Naive thymus-derived CD4-positive, alpha-beta T cell (primary cell): Measurements from ENCODE around the gene NSMF. TPM values are rescaled to one million over a fixed set of nuclear protein-coding genes. Genes with fewer than 3 reads are reported as not detected.

Experiments
- ATAC-seq: fragments of 150-1000 bp; cut with Tn5 transposase; 2 replicates; pipeline ENCODE4 v1.10.0; 2021; ENCODE audit warnings: mild to moderate bottlenecking, moderate library complexity
- CTCF ChIA-PET: fragments of 350-600 bp; sonication (Branson Sonifier 250); formaldehyde crosslinking; loops from one replicate; lab custom pipeline; 2021; ENCODE audit warnings: antibody characterized with exemption; lab: Charles Lee
- POLR2A ChIA-PET: fragments of 350-600 bp; sonication (Branson Sonifier 250); formaldehyde crosslinking; loops from one replicate; lab custom pipeline; 2021; ENCODE audit warnings: antibody characterized with exemption, inconsistent platforms; lab: Charles Lee
- DNase-seq, 9 donors: peaks; one replicate each; pipeline versions ENCODE4 v3.0.0 to v3.0.0-alpha.2; 2020 to 2022; ENCODE audit warnings: mixed read lengths in 1 of 9
- H3K27ac ChIP-seq: one replicate; pipeline ENCODE4 v1.7.0; 2013; ENCODE audit warnings: mild to moderate bottlenecking, low read depth, low read length, moderate library complexity
- H3K27me3 ChIP-seq, 2 donors: one replicate each; pipeline ENCODE4 v1.7.0; 2013; ENCODE audit warnings: low read length in 2 of 2, mild to moderate bottlenecking in 2 of 2, moderate library complexity in 2 of 2; ENCODE audit not compliant: control insufficient read depth in 2 of 2, insufficient read depth in 2 of 2
- H3K36me3 ChIP-seq, 3 experiments: 1 replicate in 2 of 3; 2 replicates in 1 of 3; pipeline ENCODE4 v1.7.0; 2013; ENCODE audit warnings: low read length in 3 of 3, mild to moderate bottlenecking in 3 of 3, moderate library complexity in 1 of 3; ENCODE audit not compliant: insufficient read depth in 3 of 3, control insufficient read depth in 2 of 3
- H3K4me1 ChIP-seq, 2 donors: one replicate each; pipeline ENCODE4 v1.7.0; 2013; ENCODE audit warnings: low read length in 2 of 2, mild to moderate bottlenecking in 2 of 2, moderate library complexity in 1 of 2; ENCODE audit not compliant: control insufficient read depth in 2 of 2, insufficient read depth in 2 of 2
- H3K4me3 ChIP-seq: 2 replicates; pipeline ENCODE4 v1.7.0; 2013; ENCODE audit warnings: mild to moderate bottlenecking, low read length
- H3K9me3 ChIP-seq, 3 experiments: 1 replicate in 2 of 3; 2 replicates in 1 of 3; pipeline ENCODE4 v1.7.0; 2013; ENCODE audit warnings: low read length in 3 of 3; ENCODE audit not compliant: control insufficient read depth in 2 of 3
- H3K27ac Mint-ChIP-seq, 9 donors: one replicate each; pipeline ENCODE4 v1.8.0; 2020 to 2022; ENCODE audit warnings: mixed read lengths in 9 of 9, mild to moderate bottlenecking in 8 of 9, moderate library complexity in 5 of 9, inconsistent platforms in 2 of 9
- H3K27me3 Mint-ChIP-seq, 5 donors: one replicate each; pipeline ENCODE4 v1.8.0; 2021 to 2022; ENCODE audit warnings: mixed read lengths in 5 of 5, mild to moderate bottlenecking in 1 of 5
- H3K36me3 Mint-ChIP-seq, 5 donors: one replicate each; pipeline ENCODE4 v1.8.0; 2020 to 2022; ENCODE audit warnings: mixed read lengths in 5 of 5, mild to moderate bottlenecking in 3 of 5, inconsistent platforms in 1 of 5
- H3K4me1 Mint-ChIP-seq, 7 donors: one replicate each; pipeline ENCODE4 v1.8.0; 2020 to 2022; ENCODE audit warnings: mixed read lengths in 7 of 7, mild to moderate bottlenecking in 3 of 7, inconsistent platforms in 1 of 7
- H3K4me3 Mint-ChIP-seq, 10 donors: one replicate each; pipeline ENCODE4 v1.8.0; 2020 to 2022; ENCODE audit warnings: mild to moderate bottlenecking in 10 of 10, mixed read lengths in 10 of 10, moderate library complexity in 6 of 10, inconsistent platforms in 2 of 10
- H3K9me3 Mint-ChIP-seq, 11 donors: one replicate each; pipeline ENCODE4 v1.8.0; 2020 to 2022; ENCODE audit warnings: mixed read lengths in 11 of 11, mild to moderate bottlenecking in 4 of 11, inconsistent platforms in 1 of 11, moderate library complexity in 1 of 11
- intact Hi-C, 2 donors: fragments of 100-400 bp; cut with micrococcal nuclease; formaldehyde crosslinking; loops; one replicate each; pipeline ENCODE4 v1.15.1; 2023
- polyA plus RNA-seq, 2 donors: library from polyadenylated mRNA; unstranded; fragments of 300-500 nt; fragmentation: Illumina TruSeq; gene quantifications; one replicate each; pipeline ENCODE4 v1.2.3, GENCODE V29; 2021
- total RNA-seq, 6 experiments: library from RNA in 5 of 6; stranded (reverse) in 5 of 6; gene quantifications; 1 replicate in 5 of 6; 2 replicates in 1 of 6; pipeline ENCODE4 v1.2.3 and lab custom pipeline; 2021 to 2026

Gene NSMF
- total and polyA plus RNA-seq, 7 experiments from 2014 or later, result 10.9 to 92.0 (median 29.0) TPM

DNA sequence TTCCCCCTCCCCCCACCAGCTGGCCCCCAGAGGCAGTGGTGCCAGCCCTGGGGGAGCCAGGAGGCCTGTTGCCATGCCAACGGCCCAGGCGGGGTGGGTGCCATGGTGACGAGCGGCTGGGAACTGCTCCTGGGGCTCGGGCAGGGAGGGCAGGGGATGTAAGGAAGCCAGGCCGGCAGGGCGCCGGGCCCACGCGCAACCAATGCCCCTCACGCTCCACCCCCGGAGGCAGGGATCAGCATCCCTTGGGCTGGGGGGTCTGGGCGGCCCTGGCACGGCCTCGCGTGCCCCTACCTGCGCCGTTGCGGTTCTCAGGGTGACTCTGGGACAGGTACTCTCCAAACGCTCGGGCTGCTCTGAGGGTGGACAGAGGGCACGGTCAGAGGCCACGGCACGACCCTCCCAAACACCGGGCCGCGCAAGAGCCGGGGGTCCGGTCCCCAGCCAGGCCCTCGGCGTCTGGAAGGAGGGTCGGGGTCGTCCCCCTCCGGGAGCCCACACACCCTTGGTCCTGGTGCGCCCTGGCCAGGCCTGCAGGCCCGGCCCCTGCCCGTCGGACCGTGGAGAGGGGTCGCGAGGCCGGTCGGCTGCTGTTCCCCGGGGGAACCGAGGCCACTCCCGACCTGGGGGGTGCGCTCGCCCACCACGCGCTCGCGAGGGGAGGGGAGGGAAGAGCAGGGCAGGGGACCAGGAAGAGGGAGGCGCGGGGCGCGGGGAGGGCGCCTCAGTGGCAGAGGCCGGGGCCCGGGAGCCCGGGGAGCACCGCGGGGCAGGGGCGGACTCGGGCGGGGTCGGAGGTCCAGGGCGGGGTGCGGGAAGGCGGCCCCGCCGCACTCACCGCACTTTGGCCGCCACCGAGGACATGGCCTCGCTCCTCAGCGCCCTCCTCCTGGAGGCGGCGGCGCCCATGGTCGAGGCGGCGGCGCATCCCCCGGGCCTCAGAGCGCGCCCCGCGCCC lies 661 bp downstream of the NSMF start:
- Histone ChIP-seq H3K36me3 (peaks cover 0 to 30% (median 4%) of the 10 kb centered on the region in 3 experiments), H3K27me3 (no peaks in the 10 kb centered on the region), H3K27ac (peak overlapping the region; percentile 93), H3K4me3 (peak overlapping the region; percentile 48), H3K9me3 (no peaks in the 10 kb centered on the region), H3K4me1 (peaks cover 39 to 55% of the 10 kb centered on the region in 2 donors)
- Mint-ChIP-seq H3K9me3 (no peaks in the 10 kb centered on the region), H3K27ac (no peak overlapping the region), H3K36me3 (peaks cover 0 to 7% (median 0%) of the 10 kb centered on the region in 5 donors), H3K4me3 (peak overlapping the region in 5 of 10 donors; percentile 28 to 69 (median 56)), H3K4me1 (peaks cover 0 to 61% (median 36%) of the 10 kb centered on the region in 7 donors), H3K27me3 (no peaks in the 10 kb centered on the region)
- ATAC-seq (peak; percentile 8), DNase-seq (peak in 1 of 9 donors; percentile 7)
- ChIA-PET CTCF (interaction anchor here (0.6 kb wide), 1 partner anchor 67 kb away, joined by 3 read pairs; no protein-coding TSS in a partner anchor), POLR2A (interaction anchor here (1.0 kb wide), 1 partner anchor 36 kb away, joined by 3 read pairs; the partner anchor contains the start of gene EXD3)
- intact Hi-C loops, result loop anchor here (1.0 to 10.0 kb wide), 6 partner anchors 8 to 1214 kb away; partner anchors contain the start of genes EXD3 (in 2 of the 2), NOXA1 (in 2 of the 2), ARRDC1 (in 1 of the 2) and MRPL41 (in 1 of the 2)

DNA sequence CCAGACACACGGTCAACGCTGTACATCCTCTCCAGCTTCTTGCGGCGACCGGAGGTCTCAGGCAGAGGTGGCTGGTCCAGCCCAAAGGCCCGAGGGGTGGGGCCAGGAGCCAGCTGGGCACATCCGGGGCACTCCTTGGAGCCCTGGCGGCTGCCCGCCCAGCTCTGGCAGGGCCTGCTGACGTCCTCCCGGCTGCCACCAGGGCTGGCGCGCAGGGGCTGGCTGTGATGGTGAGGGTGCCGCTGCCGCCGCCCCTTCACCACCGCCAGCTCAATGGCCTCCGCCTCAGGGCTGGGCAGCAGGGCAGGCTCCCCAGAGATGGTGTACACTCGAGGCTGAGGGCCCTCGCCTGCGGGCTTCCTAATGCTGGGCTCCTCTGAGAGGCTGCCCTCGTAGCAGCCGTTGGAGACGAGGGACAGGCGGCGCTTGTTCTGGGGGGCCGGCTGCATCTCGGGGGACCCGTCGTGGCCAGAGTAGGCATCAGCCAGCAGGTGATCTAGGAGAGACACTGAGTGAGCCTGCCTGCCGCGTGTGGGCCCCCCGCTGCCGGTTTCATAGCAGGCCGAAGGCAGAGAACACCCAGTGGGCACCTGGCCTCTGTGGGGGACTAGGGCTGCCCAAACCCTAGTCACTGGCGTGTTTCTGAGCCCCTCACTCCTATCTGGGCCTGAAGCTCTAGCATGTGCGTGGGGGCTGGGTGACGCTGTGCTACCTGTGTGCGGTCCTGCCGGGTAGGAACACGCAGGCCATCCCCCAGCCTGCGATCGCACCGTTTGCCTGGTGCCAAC lies 1.5 kb downstream of the NSMF start:
- H3K4me3 Mint-ChIP-seq, result peak overlapping the region in 9 of 10 donors; percentile 29 to 73 (median 57)

DNA sequence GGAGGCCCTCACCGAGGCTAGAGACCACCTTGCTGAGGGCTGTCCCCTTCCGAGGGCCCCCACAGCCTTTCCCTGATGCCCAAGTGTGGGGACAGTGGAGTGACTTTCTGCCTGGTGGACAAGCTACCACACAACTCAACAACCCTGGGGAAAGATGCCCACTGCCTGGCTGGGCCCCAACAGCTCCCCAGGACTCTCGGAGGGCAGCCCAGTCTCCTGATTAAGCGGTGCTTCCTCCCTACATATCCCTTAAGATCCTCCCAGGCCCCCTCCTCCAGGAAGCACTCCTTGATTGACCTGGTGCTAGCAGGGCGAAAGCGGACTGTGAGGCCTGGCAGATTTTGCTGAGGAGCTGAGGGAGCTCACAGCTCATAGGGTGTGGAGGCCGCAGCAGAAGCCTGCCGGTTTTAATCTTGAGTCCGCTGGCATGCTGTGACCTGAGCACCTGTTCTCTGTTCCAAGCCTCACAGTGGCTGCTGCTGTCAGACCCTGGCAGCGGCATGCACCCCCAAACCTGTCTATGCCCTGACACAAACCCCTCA lies 2.2 kb downstream of the NSMF start:
- ATAC-seq (no peak), DNase-seq (peak in 1 of 9 donors; percentile 5)
- H3K4me1 ChIP-seq, result peaks cover 44 to 57% of the 10 kb centered on the region in 2 donors
- ChIA-PET CTCF (interaction anchor here (0.6 to 1.3 kb wide), 2 partner anchors 12 to 176 kb away, joined by 3 read pairs; no protein-coding TSS in a partner anchor), POLR2A (no interaction called here)
- H3K9me3 ChIP-seq, result no peaks in the 10 kb centered on the region
- Mint-ChIP-seq H3K4me3 (peak overlapping the region in 9 of 10 donors; percentile 21 to 73 (median 41)), H3K4me1 (peaks cover 5 to 65% (median 41%) of the 10 kb centered on the region in 7 donors), H3K27me3 (no peaks in the 10 kb centered on the region), H3K27ac (peak overlapping the region in 3 of 9 donors; percentile 17 to 75 (median 29)), H3K36me3 (peaks cover 0 to 10% (median 0%) of the 10 kb centered on the region in 5 donors), H3K9me3 (no peaks in the 10 kb centered on the region)
- H3K27me3 ChIP-seq, result no peaks in the 10 kb centered on the region
- H3K36me3 ChIP-seq, result peaks cover 0 to 30% (median 4%) of the 10 kb centered on the region in 3 experiments
- H3K27ac ChIP-seq, result no peak overlapping the region
- H3K4me3 ChIP-seq, result no peak overlapping the region
- intact Hi-C loops, result loop anchor here in 1 of 2 donors (5.0 to 10.0 kb wide), 2 partner anchors 135 to 1212 kb away; partner anchors contain the start of genes QSOX2 and ZMYND19

More for the DNA sequence above, 1.5 kb downstream of the NSMF start:
- ATAC-seq (no peak), DNase-seq (peak in 1 of 9 donors; percentile 13)
- H3K9me3 ChIP-seq, result no peaks in the 10 kb centered on the region
- intact Hi-C loops, result loop anchor here in 1 of 2 donors (5.0 to 10.0 kb wide), 2 partner anchors 135 to 1213 kb away; partner anchors contain the start of genes QSOX2 and ZMYND19
- H3K36me3 ChIP-seq, result peaks cover 0 to 30% (median 4%) of the 10 kb centered on the region in 3 experiments
- H3K27ac Mint-ChIP-seq, result peak overlapping the region in 3 of 9 donors; percentile 19 to 33 (median 32)
- POLR2A ChIA-PET, result no interaction called here
- no peaks in the 10 kb centered on the region for H3K9me3 Mint-ChIP-seq
- peaks cover 42 to 55% of the 10 kb centered on the region in 2 donors for H3K4me1 ChIP-seq
- no peak overlapping the region for H3K27ac ChIP-seq
- peaks cover under 1 to 61% (median 36%) of the 10 kb centered on the region in 7 donors for H3K4me1 Mint-ChIP-seq
- no peak overlapping the region for H3K4me3 ChIP-seq
- CTCF ChIA-PET, result interaction anchor here (1.3 kb wide), 1 partner anchor 12 kb away, joined by 3 read pairs; no protein-coding TSS in a partner anchor
- H3K27me3 Mint-ChIP-seq, result no peaks in the 10 kb centered on the region
- H3K36me3 Mint-ChIP-seq, result peaks cover 0 to 8% (median 0%) of the 10 kb centered on the region in 5 donors
- H3K27me3 ChIP-seq, result no peaks in the 10 kb centered on the region

DNA sequence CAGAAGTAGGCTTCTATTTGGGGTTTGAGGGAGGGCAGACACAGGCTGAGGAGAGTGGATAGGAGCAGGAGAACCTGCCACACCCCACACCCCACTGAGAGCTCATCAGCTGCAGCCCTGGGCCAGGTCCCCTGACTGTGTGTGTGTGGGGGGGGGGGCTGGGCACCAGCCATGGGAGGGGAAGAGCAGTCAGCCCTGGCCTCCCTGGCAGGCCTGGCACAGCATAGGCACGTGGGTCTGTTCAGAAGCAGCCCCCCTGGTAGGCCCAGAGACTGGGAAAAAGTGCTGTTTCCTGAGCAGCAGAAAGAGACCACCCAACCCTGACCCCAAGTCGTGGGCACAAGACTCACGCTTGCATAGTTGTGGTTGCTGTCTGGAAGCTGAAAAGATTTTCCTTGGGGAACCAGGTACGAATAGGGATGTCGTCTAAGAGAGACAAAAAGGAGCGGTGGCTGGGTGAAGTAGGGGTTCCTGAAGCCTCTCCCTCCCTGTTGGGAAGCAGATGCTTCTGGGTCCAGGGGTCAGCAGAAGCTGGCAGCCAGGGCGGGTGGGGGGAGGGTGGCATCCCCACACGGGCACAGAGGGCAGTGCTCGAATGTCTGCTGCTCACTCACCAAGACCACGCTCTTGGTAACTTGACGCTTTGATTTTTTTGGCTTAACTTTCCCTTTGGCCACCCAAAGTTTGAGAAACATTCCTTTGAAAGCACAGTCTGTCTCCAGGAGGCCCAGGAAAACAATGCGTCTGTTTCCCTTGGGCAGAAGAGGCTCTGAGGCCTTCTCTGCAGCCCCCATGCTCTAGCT lies 2.9 kb downstream of the NSMF start:
- Histone ChIP-seq H3K4me3 (no peak overlapping the region), H3K4me1 (peaks cover 42 to 56% of the 10 kb centered on the region in 2 donors), H3K36me3 (peaks cover 0 to 30% (median 4%) of the 10 kb centered on the region in 3 experiments), H3K27ac (no peak overlapping the region), H3K9me3 (no peaks in the 10 kb centered on the region), H3K27me3 (no peaks in the 10 kb centered on the region)
- H3K9me3 Mint-ChIP-seq, result no peaks in the 10 kb centered on the region
- H3K4me3 Mint-ChIP-seq, result peak overlapping the region in 8 of 10 donors; percentile 15 to 73 (median 46)
- ChIA-PET POLR2A (no interaction called here), CTCF (interaction anchor here (0.6 kb wide), 1 partner anchor 177 kb away, joined by 3 read pairs; no protein-coding TSS in a partner anchor)
- H3K27me3 Mint-ChIP-seq, result no peaks in the 10 kb centered on the region
- H3K4me1 Mint-ChIP-seq, result peaks cover 5 to 65% (median 44%) of the 10 kb centered on the region in 7 donors
- H3K36me3 Mint-ChIP-seq, result peaks cover 0 to 10% (median 0%) of the 10 kb centered on the region in 5 donors
- ATAC-seq (no peak), DNase-seq (peak in 1 of 9 donors; percentile 1)
- H3K27ac Mint-ChIP-seq, result peak overlapping the region in 6 of 9 donors; percentile 17 to 75 (median 48)
- intact Hi-C loops, result loop anchor here in 1 of 2 donors (5.0 to 10.0 kb wide), 2 partner anchors 136 to 1211 kb away; partner anchors contain the start of genes QSOX2 and ZMYND19

DNA sequence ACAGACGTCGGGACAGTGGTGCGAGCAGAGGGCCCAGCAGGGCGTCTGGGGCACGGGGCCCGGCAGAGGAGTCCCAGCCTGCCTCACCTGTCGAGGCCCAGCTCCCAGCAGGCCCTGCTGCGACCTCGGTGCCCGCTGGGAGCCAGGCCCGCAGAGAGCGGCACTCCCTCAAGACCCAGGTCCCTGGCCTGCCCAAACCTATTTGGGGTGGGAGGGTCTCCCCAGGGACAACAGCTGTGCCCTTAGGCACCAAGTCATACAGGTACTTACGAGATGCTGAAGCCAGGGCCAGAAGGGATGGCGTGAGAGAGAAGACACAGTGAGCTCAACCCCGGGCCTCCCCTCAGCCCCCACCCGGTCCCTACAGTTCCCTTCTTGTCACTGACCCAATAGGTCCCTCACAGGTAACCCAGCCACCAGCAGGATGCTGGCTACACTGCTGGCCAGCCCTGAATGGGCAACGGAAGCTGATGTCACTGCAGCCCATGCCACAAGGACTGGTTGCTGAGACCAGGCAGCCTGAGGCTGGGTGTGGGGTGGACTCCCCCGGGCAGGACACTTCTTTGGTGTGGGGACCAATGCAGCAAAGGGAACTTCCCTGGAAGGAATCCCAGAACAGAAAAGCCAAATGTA lies 3.7 kb downstream of the NSMF start:
- peaks cover 34 to 51% of the 10 kb centered on the region in 2 donors for H3K4me1 ChIP-seq
- Mint-ChIP-seq H3K4me1 (peaks cover 5 to 65% (median 40%) of the 10 kb centered on the region in 7 donors), H3K9me3 (no peaks in the 10 kb centered on the region), H3K27ac (peak overlapping the region in 3 of 9 donors; percentile 21 to 65 (median 26)), H3K4me3 (peak overlapping the region in 7 of 10 donors; percentile 6 to 79 (median 47)), H3K27me3 (no peaks in the 10 kb centered on the region), H3K36me3 (peaks cover 0 to 10% (median 0%) of the 10 kb centered on the region in 5 donors)
- intact Hi-C loops, result loop anchor here in 1 of 2 donors (2.0 to 10.0 kb wide), 3 partner anchors 137 to 1211 kb away; partner anchors contain the start of genes QSOX2, TMEM141 and ZMYND19
- no peak overlapping the region for H3K27ac ChIP-seq
- ChIA-PET CTCF (no interaction called here), POLR2A (no interaction called here)
- no peaks in the 10 kb centered on the region for H3K27me3 ChIP-seq
- H3K4me3 ChIP-seq, result no peak overlapping the region
- H3K9me3 ChIP-seq, result no peaks in the 10 kb centered on the region
- no peak for ATAC-seq
- peak in 1 of 9 donors; percentile 13 for DNase-seq
- H3K36me3 ChIP-seq, result peaks cover 0 to 30% (median 4%) of the 10 kb centered on the region in 3 experiments
